ENCODE results near the gene KLHL20.
"Not testable (repeated sequence)": the region's sequence is repeated elsewhere in the genome, so short reads cannot be mapped to it uniquely, and the experiment has no call there.

The KLHL20 gene

GRCh38 chr1:173714441-173714758 lies 381 bp upstream of the KLHL20 start:
- in situ Hi-C loops (cut with HindIII; ENCODE audit: low pct_ligation_motif_present, low sequenced_read_pairs): no loop called here
- TF ChIP-seq CTCF (IDR thresholded peaks at IDR 0.05; ENCODE audit: low read depth, low read length, missing control alignments): no peak
- DNase-seq: no peak
- no peak overlapping the region for H3K27ac ChIP-seq
- peaks cover 2% of the 10 kb centered on the region for H3K27me3 ChIP-seq (replicated peaks)
- H3K36me3 ChIP-seq (replicated peaks): no peaks in the 10 kb centered on the region
- H3K4me3 ChIP-seq (ENCODE audit: low read depth, low read length): peak overlapping the region; percentile 88

- H3K36me3 ChIP-seq (replicated peaks): no peaks in the 10 kb centered on the region
- no peaks in the 10 kb centered on the region for H3K27me3 ChIP-seq (replicated peaks)
- in situ Hi-C loops (cut with HindIII; ENCODE audit: low pct_ligation_motif_present, low sequenced_read_pairs): no loop called here
- H3K27ac ChIP-seq: peak overlapping the region; percentile 11
- DNase-seq: no peak
- peak overlapping the region; percentile 88 for H3K4me3 ChIP-seq (ENCODE audit: low read depth, low read length)
- no peak for TF ChIP-seq CTCF (IDR thresholded peaks at IDR 0.05; ENCODE audit: low read depth, low read length, missing control alignments)
Observed at GRCh38 chr1:173715538-173715844, 710 bp downstream of the KLHL20 start.

- in situ Hi-C loops (cut with HindIII; ENCODE audit: low pct_ligation_motif_present, low sequenced_read_pairs): no loop called here
- Histone ChIP-seq H3K27me3 (replicated peaks) (no peaks in the 10 kb centered on the region), H3K27ac (no peak overlapping the region), H3K36me3 (replicated peaks) (no peaks in the 10 kb centered on the region), H3K4me3 (ENCODE audit: low read depth, low read length) (no peak overlapping the region)
- no peak for DNase-seq
- TF ChIP-seq CTCF (IDR thresholded peaks at IDR 0.05; ENCODE audit: low read depth, low read length, missing control alignments): no peak
Observed at GRCh38 chr1:173717238-173717637, 2.5 kb downstream of the KLHL20 start.

- in situ Hi-C loops (cut with HindIII; ENCODE audit: low pct_ligation_motif_present, low sequenced_read_pairs): not testable (repeated sequence)
Observed at GRCh38 chr1:173731331-173731730, 16.6 kb downstream of the KLHL20 start.

GRCh38 chr1:173733912-173734311 lies 19.1 kb downstream of the KLHL20 start:
- Histone ChIP-seq H3K4me3 (ENCODE audit: low read depth, low read length) (no peak overlapping the region), H3K27me3 (replicated peaks) (no peaks in the 10 kb centered on the region), H3K36me3 (replicated peaks) (peaks cover 2% of the 10 kb centered on the region), H3K27ac (no peak overlapping the region)
- DNase-seq: no peak
- in situ Hi-C loops (cut with HindIII; ENCODE audit: low pct_ligation_motif_present, low sequenced_read_pairs): no loop called here
- no peak for TF ChIP-seq CTCF (IDR thresholded peaks at IDR 0.05; ENCODE audit: low read depth, low read length, missing control alignments)

More at GRCh38 chr1:173731331-173731730, 16.6 kb downstream of the KLHL20 start:
- not testable (repeated sequence) for H3K27ac ChIP-seq; H3K36me3 ChIP-seq (replicated peaks); DNase-seq; H3K4me3 ChIP-seq (ENCODE audit: low read depth, low read length); H3K27me3 ChIP-seq (replicated peaks)

GRCh38 chr1:173736104-173736503 lies 21.3 kb downstream of the KLHL20 start:
- DNase-seq; H3K4me3 ChIP-seq (ENCODE audit: low read depth, low read length); in situ Hi-C loops (cut with HindIII; ENCODE audit: low pct_ligation_motif_present, low sequenced_read_pairs); H3K36me3 ChIP-seq (replicated peaks); H3K27ac ChIP-seq; H3K27me3 ChIP-seq (replicated peaks): not testable (repeated sequence)

- Histone ChIP-seq H3K27ac (no peak overlapping the region), H3K27me3 (replicated peaks) (no peaks in the 10 kb centered on the region), H3K36me3 (replicated peaks) (peaks cover 2% of the 10 kb centered on the region), H3K4me3 (ENCODE audit: low read depth, low read length) (no peak overlapping the region)
- in situ Hi-C loops (cut with HindIII; ENCODE audit: low pct_ligation_motif_present, low sequenced_read_pairs): no loop called here
- no peak for DNase-seq
- no peak for TF ChIP-seq CTCF (IDR thresholded peaks at IDR 0.05; ENCODE audit: low read depth, low read length, missing control alignments)
Observed at GRCh38 chr1:173742203-173742886, 27.6 kb downstream of the KLHL20 start.
